GM18526 (cell line): ENCODE data around the gene DOCK2.

Experiments used
- POLR2A ChIP-seq: IDR thresholded peaks from 3 replicates; pipeline ENCODE4 v1.6.1; 2011; ENCODE audit not compliant: insufficient read length; ENCODE audit errors: extremely low read depth

The DOCK2 gene

DNA sequence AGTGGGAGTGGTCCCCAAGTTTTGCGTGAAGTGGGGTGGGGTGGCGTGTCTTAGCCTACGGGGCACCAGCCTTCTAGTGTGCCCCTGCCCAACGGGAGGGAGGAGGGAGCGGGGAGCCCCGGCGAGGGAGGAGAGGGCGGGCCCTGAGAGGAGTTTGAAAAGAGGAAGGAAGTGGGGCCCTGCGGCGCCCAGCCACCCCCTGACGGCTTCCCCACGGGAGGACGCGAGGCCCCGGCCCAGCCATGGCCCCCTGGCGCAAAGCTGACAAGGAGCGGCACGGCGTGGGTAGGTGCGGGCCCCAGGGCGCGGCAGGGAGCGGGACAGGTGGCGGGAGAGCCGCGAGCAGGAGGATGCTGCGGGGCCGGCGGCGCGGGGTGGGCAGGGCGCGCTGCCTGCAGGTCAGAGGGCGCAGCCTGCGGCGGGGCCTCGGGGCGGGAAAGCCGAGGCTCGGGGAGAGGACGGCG is at the start of gene DOCK2:
Gene DOCK2, plus strand, starts transcription at position 191 of the 464 bp plus-strand sequence. Its CDS starts 52 bp downstream, at position 243.
- TF ChIP-seq POLR2A: peak; percentile 66

DNA sequence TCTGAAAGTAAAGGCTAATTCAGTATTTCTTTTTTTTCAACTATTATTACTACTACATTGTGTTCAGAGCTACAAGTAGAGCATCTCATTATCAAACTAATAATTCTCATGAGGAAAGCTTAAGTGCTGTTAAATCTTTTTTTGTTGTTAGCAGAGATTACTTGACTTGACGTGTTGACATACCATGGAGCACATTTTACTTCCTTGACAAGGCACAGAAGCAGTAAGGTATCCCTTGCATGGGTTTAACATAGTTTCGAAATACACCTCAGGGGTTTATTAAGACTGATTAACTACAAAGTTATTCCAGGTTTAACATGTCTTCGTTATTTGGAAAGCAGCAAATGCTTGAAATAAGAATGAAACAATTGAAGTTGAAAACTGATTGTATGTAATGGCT is 46.5 kb upstream of the DOCK2 start:
- TF ChIP-seq POLR2A: no peak

DNA sequence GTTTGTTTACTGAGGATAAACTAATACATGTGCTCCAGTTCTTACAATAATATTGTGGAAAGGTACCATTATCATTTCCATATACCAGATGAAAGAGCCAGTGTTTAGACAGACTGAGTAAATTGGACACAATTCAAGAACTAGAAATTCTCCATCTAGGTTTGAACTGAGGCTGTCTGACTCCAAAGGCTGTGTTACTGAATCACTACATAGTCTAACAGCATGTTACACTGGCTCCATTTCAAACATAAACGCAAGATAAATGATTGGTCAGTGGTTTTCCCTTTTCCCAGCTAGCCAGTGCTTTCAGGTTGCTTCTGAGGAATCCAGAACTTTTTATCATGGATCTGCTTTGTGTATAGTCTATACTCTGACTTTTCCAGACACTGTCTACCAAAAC is 45.4 kb upstream of the DOCK2 start:
- no peak for TF ChIP-seq POLR2A

DNA sequence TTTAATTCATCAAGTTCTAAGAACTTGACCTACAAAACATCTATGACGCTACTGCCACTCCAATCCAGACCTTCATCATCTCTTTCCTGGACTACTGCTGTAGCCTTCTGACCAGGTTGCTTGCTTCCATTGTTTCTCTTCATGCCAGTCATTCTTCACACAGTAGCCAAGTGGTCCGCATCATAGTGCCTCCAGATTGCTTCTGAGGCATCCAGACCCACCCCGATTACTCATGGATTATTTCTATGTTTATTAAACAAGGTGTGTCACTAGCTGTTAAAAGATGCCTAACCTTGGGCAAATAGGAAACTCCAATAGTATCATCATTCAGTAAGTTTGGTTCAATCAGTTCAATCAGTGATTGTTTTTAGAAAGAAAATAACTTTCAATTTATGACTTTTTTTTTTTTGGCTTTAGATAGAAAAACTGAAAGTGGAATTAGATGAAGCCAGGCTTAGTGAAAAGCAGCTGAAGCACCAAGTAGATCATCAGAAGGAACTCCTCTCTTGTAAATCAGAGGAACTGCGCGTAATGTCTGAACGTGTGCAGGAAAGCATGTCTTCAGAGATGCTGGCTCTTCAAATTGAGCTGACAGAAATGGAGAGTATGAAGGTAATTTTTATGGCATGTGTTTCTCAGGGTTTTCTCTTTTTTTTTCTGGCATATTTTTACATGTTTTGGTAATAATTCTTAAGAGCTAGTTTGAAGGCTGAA is 44.0 kb upstream of the DOCK2 start:
- TF ChIP-seq POLR2A: no peak

DNA sequence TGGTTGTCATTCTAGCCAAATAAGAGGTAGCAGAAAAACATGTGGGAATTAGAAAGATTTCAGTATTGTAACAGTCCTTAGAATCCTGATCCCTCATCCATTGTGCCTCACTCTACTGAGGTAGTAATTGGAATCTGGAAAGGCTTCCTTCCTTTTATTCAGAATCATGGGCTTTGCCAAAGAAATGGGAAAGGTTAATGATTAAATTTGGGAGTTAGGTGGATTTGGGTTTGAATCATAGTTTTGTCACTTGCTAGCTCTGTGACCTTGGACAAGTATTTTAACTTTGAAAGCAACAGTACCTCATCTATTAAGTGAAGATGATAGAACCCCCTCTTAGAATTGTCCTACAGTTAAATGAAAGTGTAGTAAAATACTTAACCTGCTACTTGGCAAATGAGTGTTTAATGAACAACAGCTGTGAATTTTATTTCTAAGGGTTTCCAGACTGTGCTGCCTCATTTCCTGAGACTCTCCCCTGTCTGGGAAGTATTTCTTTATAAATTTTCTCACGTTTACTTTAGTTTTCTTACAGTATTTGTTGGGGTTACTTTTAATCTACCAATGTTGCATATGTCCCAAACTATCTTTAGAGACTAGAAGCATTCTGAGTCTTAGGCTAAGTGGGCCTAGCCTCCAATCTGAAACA is 41.8 kb upstream of the DOCK2 start:
- no peak for TF ChIP-seq POLR2A

DNA sequence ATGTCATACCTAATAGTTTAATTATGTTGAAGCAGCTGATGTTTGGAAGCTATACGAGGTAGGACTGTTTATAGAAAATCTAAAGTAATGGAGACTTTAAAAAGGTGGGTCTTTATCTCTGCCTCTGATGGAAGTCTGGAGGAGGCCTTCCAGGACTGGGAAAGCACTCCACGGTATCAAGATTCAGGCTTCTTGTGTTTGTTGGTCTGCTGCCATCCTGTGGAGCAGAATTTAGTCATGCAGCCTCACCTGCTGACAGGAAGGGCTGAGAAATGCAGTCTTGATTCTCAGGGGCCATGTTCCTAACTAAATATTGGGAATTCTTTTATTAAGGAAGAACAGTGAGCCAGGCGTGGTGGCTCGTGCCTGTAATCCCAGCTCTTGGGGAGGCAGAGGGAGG is 37.6 kb upstream of the DOCK2 start:
- TF ChIP-seq POLR2A: no peak

DNA sequence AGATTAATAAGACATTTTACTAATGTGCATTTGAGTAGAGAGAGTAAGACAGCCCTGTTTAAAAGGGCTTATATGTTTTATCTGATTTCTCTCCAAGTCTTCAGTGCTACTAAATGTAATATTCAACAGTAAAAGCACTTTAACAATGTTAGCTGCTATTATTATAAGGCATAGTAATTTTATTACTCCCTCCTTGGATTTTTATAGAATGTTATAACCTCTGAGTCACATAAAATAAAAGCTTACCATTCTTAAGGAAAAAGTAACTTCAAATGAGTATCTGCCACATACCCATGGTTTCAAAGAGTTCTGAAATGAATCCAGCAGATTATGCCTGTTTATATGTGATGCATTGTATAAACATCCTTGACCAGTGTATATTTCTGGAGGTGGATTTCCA is 34.5 kb upstream of the DOCK2 start:
- no peak for TF ChIP-seq POLR2A

DNA sequence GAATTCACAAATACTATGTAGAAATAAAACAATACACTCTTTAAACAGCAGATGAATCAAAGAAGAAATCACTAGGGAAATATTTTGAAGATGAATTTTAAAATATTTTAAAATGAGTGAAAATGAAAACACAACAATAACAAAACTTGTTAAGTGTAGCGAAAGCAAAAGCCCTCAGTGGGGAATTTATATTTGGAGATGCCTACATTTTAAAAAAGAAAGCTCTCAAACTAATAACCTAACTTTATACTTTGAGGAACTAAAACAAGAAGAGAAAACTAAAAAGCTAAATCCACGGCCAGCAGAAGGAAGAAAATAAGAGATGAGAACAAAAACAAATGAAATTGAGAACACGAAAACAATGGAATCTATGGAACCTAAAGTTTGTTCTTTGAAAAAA is 30.8 kb upstream of the DOCK2 start:
- TF ChIP-seq POLR2A: no peak

DNA sequence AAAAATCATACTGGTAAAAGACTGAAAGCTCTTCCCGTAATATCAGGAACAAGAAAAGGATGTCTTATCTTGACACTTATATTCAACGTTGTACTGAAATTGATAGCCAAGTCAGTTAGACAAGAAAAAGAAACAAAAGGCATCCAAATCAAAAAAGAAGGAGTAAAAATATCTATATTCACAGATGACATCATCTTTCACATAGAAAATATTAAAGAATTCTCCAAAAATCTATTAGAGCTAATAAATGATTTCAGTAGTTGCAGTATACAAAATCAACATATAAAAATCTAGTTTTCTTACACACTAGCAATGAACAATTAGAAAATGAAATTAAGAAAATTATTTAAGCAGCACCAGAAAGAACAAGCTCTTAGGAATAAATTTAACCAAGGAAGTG is 29.2 kb upstream of the DOCK2 start:
- no peak for TF ChIP-seq POLR2A

DNA sequence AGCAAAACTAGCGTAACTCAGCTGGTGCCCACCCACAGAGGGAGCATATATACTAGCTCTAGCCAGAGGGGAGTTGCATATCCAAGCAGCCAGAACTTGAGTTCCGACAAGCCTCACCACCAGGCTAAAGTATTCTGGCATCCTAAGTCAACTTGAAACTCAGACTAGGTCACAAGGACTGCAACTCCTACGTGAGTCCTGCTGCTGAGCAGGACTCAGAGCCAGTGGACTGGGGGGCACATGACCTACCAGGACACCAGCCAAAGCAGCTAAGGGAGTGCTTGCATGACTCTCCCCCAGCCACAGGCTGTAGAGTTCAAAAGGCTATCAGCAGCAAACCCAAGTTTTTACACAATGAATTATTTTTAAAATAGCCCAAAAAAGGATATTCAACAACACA is 27.4 kb upstream of the DOCK2 start:
- TF ChIP-seq POLR2A: no peak

DNA sequence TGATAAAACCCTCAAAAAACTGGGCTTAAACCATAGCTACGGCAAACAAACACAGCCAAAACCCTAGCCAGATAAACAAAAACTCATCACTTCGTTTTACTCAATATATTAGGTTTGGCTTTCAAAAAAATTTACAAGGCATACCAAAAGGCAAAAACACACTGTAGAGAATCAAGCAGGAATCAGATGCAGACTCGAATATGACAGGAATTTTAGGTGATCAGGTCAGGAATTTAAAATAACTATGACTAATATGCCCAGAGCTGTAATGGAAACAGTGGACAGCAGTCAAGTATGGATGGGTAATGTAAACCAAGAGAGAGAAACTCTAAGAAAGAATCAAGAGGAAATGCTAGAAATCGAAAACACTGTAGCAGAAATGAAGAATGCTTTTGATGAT is 26.5 kb upstream of the DOCK2 start:
- no peak for TF ChIP-seq POLR2A

DNA sequence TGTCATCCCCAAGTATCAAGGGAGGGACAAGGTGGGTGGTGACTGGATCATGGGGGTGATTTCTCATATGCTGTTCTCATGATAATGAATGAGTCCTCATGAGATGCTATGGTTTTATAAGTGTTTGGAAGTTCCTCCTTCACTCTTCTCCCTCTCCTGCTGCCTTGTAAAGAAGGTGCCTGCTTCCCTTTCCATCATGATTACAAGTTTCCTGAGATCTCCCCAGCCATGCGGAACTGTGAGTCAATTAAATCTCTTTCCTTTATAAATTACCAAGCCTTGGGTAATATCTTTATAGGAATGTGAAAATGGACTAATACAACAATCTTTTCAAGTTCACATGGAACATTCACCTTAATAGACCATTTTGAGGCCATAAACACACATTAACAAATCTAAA is 21.5 kb upstream of the DOCK2 start:
- TF ChIP-seq POLR2A: no peak

DNA sequence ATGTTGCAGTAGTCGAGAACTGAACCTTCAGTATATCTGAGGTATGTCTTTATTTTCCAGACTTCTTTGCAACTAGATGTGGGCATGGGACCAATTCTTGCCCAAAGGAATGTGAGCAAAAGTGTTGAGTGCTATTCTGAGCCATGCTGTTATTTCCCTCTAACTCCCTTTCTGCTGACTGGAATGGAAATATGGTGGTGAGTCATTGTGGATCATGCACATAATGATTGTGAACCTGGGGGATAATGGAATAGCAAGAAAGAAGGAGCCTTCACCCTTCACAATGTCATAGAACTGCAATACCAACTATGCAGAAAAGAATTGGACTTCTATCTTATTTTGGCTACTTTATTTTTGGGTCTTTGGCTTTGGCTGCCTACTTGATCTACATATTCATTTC is 10.3 kb upstream of the DOCK2 start:
- TF ChIP-seq POLR2A: no peak

DNA sequence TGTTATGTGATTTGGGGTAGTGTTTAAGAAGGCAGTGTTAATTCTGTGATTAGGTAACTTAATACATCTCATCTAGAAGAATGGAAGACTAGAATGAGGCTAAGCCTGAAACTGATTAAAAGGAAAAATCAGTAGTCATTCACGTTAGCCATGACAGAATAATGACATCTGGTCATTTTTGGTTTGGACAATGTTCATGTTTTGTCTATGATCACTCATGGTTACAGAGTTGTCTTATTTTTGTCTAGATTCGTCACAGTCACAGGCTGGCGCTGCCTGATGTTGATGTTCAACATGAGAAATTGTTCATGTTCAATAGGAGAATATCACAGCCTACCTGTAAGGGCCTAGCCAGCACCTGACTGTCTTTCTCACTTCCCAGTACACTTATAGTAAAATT is 9.5 kb upstream of the DOCK2 start:
- TF ChIP-seq POLR2A: no peak

DNA sequence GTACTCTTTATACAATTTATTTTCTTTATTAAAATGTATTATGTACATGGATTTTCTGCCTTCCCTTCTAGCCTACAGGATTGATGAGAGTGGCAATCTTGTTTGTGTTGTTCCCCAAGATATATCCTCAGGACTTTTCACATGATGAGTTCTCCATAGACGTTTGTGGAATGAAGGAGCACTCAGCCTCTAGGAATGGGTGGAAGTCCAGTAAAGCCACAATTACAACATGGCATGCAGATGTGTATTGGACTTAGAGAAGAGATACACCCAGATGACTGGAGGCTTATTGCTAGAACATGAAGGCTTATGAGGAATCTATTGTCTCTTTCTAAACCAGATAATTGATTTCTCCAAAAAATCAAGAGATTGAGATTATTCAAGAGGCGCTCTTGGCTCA is 8.2 kb upstream of the DOCK2 start:
- TF ChIP-seq POLR2A: no peak

DNA sequence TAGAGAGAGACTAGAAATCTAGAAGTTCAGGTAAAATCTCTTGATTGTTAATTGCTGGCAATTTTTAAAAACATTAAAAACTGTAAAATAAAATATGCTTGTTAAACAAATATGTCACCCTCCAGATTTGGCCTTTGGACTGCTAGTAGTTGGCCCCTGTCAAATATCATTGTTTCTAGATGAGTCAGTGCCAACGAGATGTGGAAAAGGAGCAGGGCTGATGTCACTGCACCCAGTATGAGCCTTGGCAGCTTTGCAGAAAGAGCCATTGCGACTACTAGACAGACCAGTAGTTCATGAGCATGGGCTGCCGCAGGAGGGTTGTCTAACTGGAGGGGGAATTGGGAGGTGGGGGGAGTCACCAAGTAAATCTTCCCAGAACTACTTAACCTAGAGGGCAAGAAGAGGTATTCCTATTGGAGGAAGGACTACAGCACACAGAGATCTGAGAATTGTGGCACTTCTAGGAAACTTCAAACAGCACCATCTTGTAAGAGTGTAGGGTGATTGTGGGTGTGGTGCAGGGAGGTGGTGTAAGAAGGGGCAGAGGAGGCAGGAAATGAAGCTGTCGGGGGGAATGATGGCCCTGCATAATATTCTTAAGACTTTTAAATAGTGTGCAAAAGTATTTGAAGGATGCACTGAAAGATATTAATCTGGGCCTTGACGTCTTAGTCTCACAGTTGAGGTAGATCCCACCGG is 7.1 kb upstream of the DOCK2 start:
- no peak for TF ChIP-seq POLR2A
